ENCODE data around the gene KIRREL3.

The KIRREL3 gene

DNA sequence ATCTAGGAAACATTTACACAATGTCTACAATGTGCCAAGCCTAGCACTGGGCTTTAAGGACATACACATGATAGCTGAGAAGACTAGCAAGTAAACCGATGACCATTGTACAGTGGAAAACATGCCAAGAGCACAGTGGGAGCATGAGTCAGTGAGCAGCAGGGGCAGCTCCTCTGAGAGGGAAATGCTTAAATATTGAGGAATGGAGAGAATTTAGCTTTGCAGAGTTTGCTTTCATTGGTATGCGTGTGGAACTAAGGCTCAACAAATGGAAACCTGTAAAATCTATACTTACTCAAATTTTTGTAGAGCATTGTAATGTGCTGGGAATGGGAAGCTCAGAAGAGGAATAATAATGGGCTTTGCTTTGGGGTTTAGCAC lies 362.8 kb downstream of the KIRREL3 start:
- H3K27ac ChIP-seq (ENCODE audit: low read length) = no peak overlapping the region
- no peak overlapping the region for H3K4me2 ChIP-seq (ENCODE audit: low read length)
- no peak overlapping the region for H3K9ac ChIP-seq (ENCODE audit: low read length)
- H2AFZ ChIP-seq (ENCODE audit: low read depth, low read length) = no peak overlapping the region
- no peaks in the 10 kb centered on the region for H3K9me3 ChIP-seq (ENCODE audit: insufficient read depth, low read length)
- no peak for TF ChIP-seq EZH2phosphoT487 (IDR thresholded peaks at IDR 0.05; ENCODE audit: low read depth)
- TF ChIP-seq, protein P1, sequence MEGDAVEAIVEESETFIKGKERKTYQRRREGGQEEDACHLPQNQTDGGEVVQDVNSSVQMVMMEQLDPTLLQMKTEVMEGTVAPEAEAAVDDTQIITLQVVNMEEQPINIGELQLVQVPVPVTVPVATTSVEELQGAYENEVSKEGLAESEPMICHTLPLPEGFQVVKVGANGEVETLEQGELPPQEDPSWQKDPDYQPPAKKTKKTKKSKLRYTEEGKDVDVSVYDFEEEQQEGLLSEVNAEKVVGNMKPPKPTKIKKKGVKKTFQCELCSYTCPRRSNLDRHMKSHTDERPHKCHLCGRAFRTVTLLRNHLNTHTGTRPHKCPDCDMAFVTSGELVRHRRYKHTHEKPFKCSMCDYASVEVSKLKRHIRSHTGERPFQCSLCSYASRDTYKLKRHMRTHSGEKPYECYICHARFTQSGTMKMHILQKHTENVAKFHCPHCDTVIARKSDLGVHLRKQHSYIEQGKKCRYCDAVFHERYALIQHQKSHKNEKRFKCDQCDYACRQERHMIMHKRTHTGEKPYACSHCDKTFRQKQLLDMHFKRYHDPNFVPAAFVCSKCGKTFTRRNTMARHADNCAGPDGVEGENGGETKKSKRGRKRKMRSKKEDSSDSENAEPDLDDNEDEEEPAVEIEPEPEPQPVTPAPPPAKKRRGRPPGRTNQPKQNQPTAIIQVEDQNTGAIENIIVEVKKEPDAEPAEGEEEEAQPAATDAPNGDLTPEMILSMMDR (IDR thresholded peaks at IDR 0.05; ENCODE audit: low read depth, low read length) = no peak
- H3K79me2 ChIP-seq (ENCODE audit: low read length) = no peaks in the 10 kb centered on the region
- no peaks in the 10 kb centered on the region for H3K4me1 ChIP-seq (ENCODE audit: low read length)
- H4K20me1 ChIP-seq (ENCODE audit: insufficient read depth, low read length) = no peaks in the 10 kb centered on the region
- H3K36me3 ChIP-seq (replicated peaks; ENCODE audit: low read depth, low read length) = no peaks in the 10 kb centered on the region
- peaks cover 10% of the 10 kb centered on the region for H3K27me3 ChIP-seq (ENCODE audit: low read depth, low read length)
- H3K4me3 ChIP-seq (ENCODE audit: low read length) = no peak overlapping the region

DNA sequence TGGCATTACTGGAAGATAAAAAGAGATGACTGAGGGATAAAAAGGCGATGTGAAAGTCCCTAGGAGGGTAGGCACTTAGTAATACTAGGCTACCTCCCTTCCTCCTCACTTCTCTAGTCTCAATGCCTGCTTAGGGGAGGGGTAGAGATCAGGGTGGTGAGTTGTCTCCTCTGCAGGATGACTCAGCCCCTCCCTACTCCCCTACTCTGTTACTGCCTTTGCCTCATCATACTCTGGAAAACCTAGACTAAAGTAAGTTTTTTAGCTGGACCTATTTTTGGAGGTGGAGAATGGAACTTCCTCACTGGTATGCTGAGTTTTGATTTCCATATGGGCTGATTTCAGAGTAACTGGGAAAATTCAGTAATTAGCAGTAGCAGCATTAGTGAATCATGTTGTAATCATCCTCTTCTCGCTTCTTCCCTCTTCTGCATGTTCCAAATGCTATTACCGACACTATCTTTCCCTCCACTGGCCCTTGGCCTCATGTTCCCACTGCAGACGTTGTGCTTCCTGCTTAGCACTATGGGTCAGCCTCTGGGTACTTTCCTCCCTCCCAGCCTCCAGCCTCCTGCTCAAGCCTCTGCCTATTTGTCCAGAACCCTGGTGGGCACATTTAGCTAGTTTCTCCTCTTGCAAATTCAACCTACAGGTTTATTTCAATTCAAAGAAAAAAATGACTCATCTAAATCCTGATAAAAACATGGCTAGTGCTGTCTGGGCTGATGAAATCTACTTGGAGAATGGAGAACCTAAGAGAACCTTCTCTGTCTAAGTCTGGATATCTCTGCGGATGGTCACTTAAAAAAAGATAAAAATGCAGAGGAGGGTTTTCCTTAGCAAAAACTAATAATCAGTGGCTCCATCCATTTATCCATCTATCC lies 363.4 kb downstream of the KIRREL3 start:
- H3K4me1 ChIP-seq (ENCODE audit: low read length) = no peaks in the 10 kb centered on the region
- no peak overlapping the region for H3K27ac ChIP-seq (ENCODE audit: low read length)
- no peaks in the 10 kb centered on the region for H3K9me3 ChIP-seq (ENCODE audit: insufficient read depth, low read length)
- peaks cover 10% of the 10 kb centered on the region for H3K27me3 ChIP-seq (ENCODE audit: low read depth, low read length)
- H3K79me2 ChIP-seq (ENCODE audit: low read length) = no peaks in the 10 kb centered on the region
- no peak overlapping the region for H3K9ac ChIP-seq (ENCODE audit: low read length)
- no peaks in the 10 kb centered on the region for H3K36me3 ChIP-seq (replicated peaks; ENCODE audit: low read depth, low read length)
- no peaks in the 10 kb centered on the region for H4K20me1 ChIP-seq (ENCODE audit: insufficient read depth, low read length)
- no peak overlapping the region for H3K4me3 ChIP-seq (ENCODE audit: low read length)
- no peak overlapping the region for H2AFZ ChIP-seq (ENCODE audit: low read depth, low read length)
- no peak for TF ChIP-seq EZH2phosphoT487 (IDR thresholded peaks at IDR 0.05; ENCODE audit: low read depth)
- TF ChIP-seq, protein P1 (IDR thresholded peaks at IDR 0.05; ENCODE audit: low read depth, low read length) = no peak
- no peak overlapping the region for H3K4me2 ChIP-seq (ENCODE audit: low read length)

DNA sequence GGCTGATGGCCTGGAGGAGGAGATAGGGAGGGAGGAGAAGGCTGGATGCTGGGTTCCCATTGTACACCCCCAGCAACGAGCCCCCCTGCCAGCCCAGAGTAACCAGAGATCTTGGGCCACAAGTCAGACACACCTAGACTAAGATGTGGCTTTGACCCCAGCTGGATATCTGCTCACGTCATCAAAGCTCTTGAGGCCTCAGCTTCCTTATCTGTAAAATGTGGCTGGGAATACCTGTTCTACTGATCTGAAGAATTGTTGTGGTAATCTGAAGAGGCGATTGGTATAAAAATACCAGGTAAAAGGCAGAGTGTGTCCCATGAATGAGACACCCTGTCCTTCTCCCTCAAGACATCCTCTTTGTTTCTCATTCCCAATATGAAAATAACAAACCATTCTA lies 365.1 kb downstream of the KIRREL3 start:
- H3K9me3 ChIP-seq (ENCODE audit: insufficient read depth, low read length) = no peaks in the 10 kb centered on the region
- H2AFZ ChIP-seq (ENCODE audit: low read depth, low read length) = no peak overlapping the region
- no peaks in the 10 kb centered on the region for H3K4me1 ChIP-seq (ENCODE audit: low read length)
- H3K36me3 ChIP-seq (replicated peaks; ENCODE audit: low read depth, low read length) = no peaks in the 10 kb centered on the region
- TF ChIP-seq, protein P1 (IDR thresholded peaks at IDR 0.05; ENCODE audit: low read depth, low read length) = no peak
- TF ChIP-seq EZH2phosphoT487 (IDR thresholded peaks at IDR 0.05; ENCODE audit: low read depth) = no peak
- H3K4me2 ChIP-seq (ENCODE audit: low read length) = no peak overlapping the region
- H3K9ac ChIP-seq (ENCODE audit: low read length) = no peak overlapping the region
- H4K20me1 ChIP-seq (ENCODE audit: insufficient read depth, low read length) = no peaks in the 10 kb centered on the region
- no peak overlapping the region for H3K27ac ChIP-seq (ENCODE audit: low read length)
- peaks cover 10% of the 10 kb centered on the region for H3K27me3 ChIP-seq (ENCODE audit: low read depth, low read length)
- H3K4me3 ChIP-seq (ENCODE audit: low read length) = no peak overlapping the region
- H3K79me2 ChIP-seq (ENCODE audit: low read length) = no peaks in the 10 kb centered on the region

DNA sequence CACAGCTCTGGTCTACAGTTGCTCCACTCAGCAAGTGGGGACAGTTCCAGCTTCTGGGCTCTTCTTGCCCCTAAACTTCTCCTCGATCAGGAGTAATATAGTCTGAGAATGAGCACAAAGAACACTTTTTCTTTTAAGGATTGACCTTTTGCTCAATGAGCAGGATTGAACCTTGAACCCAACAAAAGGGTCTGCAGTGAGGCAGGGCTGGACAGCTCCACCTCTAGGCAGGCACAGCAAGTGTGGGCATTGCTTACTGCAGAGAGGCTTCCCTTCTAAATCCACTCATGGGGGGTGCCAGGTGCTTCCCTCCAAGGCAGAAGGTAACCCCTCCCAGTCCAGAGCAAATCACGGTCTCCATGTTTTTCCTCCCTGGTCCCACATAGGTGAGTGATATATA lies 365.6 kb downstream of the KIRREL3 start:
- Histone ChIP-seq H3K4me1 (ENCODE audit: low read length) (no peaks in the 10 kb centered on the region), H3K4me2 (ENCODE audit: low read length) (no peak overlapping the region), H3K27me3 (ENCODE audit: low read depth, low read length) (peaks cover 16% of the 10 kb centered on the region), H4K20me1 (ENCODE audit: insufficient read depth, low read length) (no peaks in the 10 kb centered on the region), H3K79me2 (ENCODE audit: low read length) (no peaks in the 10 kb centered on the region), H2AFZ (ENCODE audit: low read depth, low read length) (no peak overlapping the region), H3K9me3 (ENCODE audit: insufficient read depth, low read length) (no peaks in the 10 kb centered on the region), H3K27ac (ENCODE audit: low read length) (no peak overlapping the region), H3K4me3 (ENCODE audit: low read length) (no peak overlapping the region), H3K9ac (ENCODE audit: low read length) (no peak overlapping the region), H3K36me3 (replicated peaks; ENCODE audit: low read depth, low read length) (no peaks in the 10 kb centered on the region)
- TF ChIP-seq, protein P1 (IDR thresholded peaks at IDR 0.05; ENCODE audit: low read depth, low read length) = no peak
- no peak for TF ChIP-seq EZH2phosphoT487 (IDR thresholded peaks at IDR 0.05; ENCODE audit: low read depth)
